Astrocyte of the spinal cord (primary cell): Measurements from ENCODE around the gene PRKAR2B.
A peak's percentile ranks its signal among the peaks of the same experiment; 100 is the strongest.
"Not testable (repeated sequence)": the region's sequence is repeated elsewhere in the genome, so short reads cannot be mapped to it uniquely, and the experiment has no call there.

Experiments used
- DNase-seq: peaks from one replicate; pipeline ENCODE4 v3.0.0; 2011; ENCODE audit warnings: low read depth, low spot score
- H3K4me3 ChIP-seq: 2 replicates; pipeline ENCODE4 v1.5.1; 2011; ENCODE audit warnings: low read depth, mild to moderate bottlenecking, low read length, moderate library complexity
- in situ Hi-C: cut with HindIII; loops from 2 replicates; pipeline ENCODE4 v1.10.0; 2017; ENCODE audit warnings: low sequenced_read_pairs
- TF ChIP-seq, protein P1 (sequence below): IDR thresholded peaks from 2 replicates; pipeline ENCODE4 v1.5.1; 2012; ENCODE audit warnings: low read depth, mild to moderate bottlenecking, low read length, inconsistent platforms

Gene PRKAR2B

DNA sequence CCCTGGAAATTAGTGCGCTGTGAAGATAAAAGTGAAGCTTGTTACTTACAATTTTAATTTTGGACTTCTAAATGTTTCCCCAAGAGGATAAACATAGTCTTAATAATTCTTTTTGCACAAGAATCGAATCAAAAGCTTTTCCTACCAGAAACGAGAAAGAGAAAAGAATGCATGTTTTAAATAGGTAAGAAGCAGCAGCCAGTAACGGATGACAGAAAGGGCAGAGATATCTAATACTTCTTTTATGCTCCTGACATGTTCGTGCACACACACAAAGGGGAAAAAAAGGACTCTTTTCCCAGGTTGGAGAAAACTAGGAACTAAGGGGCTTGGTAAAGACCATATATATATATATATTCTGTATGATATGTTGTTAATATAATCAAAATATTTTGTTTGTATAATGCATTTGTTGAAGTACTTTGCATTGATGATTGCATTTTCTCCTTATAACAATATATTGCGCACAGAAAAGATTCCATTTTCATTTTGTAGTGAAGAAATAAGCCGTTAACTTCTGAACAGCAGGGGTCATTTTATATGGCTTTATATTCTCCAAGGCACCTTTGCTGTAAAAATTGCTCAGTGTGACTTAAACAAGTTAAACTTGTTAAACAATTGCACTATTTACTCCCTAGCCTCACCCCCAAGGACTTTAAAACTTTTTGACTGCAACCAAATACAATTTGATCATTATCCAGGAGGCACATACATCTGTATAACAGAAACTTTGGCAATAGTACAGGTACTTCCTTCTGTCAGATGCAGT, 2.2 kb downstream of the PRKAR2B start:
- TF ChIP-seq, protein P1, sequence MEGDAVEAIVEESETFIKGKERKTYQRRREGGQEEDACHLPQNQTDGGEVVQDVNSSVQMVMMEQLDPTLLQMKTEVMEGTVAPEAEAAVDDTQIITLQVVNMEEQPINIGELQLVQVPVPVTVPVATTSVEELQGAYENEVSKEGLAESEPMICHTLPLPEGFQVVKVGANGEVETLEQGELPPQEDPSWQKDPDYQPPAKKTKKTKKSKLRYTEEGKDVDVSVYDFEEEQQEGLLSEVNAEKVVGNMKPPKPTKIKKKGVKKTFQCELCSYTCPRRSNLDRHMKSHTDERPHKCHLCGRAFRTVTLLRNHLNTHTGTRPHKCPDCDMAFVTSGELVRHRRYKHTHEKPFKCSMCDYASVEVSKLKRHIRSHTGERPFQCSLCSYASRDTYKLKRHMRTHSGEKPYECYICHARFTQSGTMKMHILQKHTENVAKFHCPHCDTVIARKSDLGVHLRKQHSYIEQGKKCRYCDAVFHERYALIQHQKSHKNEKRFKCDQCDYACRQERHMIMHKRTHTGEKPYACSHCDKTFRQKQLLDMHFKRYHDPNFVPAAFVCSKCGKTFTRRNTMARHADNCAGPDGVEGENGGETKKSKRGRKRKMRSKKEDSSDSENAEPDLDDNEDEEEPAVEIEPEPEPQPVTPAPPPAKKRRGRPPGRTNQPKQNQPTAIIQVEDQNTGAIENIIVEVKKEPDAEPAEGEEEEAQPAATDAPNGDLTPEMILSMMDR: no peak
- no peak overlapping the region for H3K4me3 ChIP-seq
- in situ Hi-C loops: no loop called here
- DNase-seq: no peak

DNA sequence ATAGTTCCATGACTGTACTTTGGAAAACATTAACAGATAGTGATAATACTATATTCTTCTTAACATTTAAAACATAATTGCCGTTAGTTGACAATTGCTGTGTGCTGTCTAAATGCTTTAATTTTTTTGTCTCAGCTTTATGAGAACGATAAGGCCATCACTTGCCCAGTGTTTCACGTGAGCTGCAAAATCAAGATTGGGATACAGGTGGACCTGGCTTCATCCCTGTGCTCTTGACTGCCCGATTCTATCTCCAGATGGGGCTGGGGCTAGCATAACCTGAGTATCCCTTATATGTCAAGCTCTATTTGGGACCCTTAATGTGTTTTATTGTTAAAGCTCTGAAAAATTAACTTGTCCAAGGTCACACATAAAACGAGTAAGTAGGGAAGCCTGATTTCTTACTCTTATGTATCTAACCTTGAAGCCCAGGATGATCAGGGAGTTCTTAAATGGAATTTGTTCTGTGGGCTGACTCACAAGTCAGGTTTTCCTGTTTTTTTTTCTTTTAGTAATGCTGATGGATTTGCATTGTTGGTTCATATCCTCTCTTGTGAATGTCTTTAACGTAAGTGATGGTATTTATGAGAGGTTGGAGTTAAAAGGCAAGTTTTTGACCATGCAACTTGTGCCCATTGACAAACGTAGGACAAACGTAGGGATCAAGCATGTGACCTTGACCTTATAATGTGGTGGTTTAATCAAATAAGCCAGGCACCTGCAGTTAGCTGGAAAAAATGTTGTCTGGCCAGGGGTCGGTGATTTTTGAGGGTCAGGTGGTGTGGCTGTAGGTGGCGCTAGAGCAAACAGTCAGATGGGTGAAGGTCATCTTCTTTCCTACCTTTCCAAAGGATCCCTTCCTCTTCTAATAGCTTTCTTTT, 3.6 kb downstream of the PRKAR2B start:
- in situ Hi-C loops: no loop called here
- peak; percentile 26 for DNase-seq
- TF ChIP-seq, protein P1: no peak
- no peak overlapping the region for H3K4me3 ChIP-seq

DNA sequence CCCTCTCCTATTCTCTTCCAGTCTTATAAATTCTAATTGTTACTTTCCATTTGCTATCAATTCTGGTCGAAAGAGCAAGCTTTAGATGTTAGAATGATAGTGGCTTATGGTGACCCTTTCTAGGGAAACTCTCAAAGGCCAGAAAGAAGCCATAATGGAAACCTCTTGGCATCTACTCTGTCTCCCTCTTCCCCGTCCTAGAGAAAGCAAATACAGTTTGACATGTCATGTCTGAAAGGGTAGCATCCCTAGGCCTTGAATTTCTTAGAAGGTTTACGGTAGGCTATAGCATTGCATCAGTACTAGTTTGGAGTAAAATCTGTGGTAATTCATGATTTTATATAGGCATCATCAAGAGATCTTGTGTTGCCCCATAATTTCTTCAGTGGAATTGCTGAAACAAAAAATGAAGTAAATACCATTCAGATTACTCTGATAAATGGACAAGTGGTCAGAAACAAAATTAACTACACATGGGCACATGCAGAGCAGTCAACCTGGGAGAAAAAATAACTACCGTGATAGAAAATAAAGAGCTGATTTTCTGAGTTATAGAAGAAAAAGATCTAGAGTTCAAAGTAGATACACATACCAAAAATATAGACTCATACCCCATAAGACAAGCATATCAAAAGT, 4.4 kb downstream of the PRKAR2B start:
- no peak for DNase-seq
- in situ Hi-C loops: no loop called here
- TF ChIP-seq, protein P1: no peak
- H3K4me3 ChIP-seq: no peak overlapping the region

DNA sequence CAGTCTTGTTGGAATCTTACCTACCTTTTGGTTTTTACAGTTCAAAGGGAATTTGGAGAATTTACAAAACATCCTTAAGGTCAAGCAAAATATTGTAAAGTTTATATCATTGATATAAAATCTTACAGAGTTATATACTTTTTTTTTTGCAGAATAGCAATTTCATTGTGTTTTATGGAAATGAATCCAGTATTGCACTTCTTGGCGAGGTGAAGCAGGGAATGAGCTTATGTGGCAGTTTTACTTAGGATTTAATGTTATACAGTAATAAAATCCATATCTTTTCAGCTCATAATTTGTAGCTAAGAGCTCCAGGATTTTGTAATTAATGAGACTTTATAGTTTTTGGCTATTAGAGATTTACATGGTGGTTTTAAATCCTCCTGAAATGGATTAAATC, 5.0 kb downstream of the PRKAR2B start:
- DNase-seq: no peak
- in situ Hi-C loops: no loop called here
- TF ChIP-seq, protein P1: no peak
- no peak overlapping the region for H3K4me3 ChIP-seq

DNA sequence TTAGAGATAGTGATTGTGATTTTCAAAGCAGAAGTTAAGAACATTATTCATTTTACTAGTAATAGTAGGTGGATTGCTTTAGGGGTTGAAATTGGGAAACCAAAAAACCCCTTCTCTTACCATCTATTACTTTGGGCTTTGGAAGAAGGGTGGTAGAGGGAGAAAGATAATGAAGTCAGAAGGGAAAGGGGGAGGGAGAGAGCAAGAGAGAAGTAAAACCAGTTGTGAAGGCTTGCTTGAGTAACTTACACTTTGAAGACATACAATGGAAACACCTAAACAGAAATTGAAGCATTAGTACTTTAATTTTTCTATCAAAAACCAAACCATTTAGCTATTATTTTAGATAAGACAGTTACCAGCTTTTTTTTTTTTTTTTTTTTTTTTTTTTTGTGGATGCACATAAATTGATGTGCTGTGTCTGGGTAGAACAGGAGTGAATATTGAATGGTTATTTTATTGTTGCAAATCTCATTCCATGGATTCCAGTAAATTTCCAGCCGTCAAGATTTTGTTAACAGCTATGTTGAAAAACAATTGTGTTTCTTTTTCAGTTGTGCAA, 5.5 kb downstream of the PRKAR2B start:
- TF ChIP-seq, protein P1: no peak
- no peak for DNase-seq
- in situ Hi-C loops: no loop called here
- no peak overlapping the region for H3K4me3 ChIP-seq

DNA sequence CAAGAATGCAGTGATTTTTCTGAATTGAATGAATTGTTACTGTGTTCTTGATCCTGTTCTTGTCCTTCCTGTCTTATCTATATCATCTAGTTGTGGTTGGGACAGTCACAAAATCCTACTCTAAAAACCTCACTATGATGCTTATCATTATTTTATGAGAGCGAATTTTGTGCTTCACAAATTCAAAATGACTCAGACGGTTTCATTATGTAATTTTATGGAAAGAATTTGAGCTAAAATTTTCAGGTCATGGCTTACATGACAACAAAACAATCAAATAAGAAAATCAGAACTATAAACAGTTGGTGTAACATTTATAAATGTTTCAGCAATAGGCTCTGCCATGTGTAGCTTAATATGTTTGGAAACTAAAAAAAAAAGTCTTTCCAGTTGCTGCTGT, 6.9 kb downstream of the PRKAR2B start:
- DNase-seq: no peak
- TF ChIP-seq, protein P1: no peak
- in situ Hi-C loops: no loop called here
- no peak overlapping the region for H3K4me3 ChIP-seq

DNA sequence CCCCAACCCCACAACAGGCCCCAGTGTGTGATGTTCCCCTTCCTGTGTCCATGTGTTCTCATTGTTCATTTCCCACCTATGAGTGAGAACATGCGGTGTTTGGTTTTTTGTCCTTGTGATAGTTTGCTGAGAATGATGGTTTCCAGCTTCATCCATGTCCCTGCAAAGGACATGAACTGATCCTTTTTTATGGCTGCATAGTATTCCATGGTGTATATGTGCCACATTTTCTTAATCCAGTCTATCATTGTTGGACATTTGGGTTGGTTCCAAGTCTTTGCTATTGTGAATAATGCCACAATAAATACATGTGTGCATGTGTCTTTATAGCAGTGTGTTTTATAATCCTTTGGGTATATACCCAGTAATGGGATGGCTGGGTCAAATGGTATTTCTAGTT, 10.5 kb downstream of the PRKAR2B start:
- H3K4me3 ChIP-seq, in situ Hi-C loops, DNase-seq: not testable (repeated sequence)

DNA sequence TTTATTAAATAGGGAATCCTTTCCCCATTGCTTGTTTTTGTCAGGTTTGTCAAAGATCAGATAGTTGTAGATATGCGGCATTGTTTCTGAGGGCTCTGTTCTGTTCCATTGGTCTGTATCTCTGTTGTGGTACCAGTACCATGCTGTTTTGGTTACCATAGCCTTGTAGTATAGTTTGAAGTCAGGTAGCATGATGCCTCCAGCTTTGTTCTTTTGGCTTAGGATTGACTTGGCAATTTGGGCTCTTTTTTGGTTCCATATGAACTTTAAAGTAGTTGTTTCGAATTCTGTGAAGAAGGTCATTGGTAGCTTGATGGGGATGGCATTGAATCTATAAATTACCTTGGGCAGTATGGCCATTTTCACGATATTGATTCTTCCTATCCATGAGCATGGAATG, 11.6 kb downstream of the PRKAR2B start:
- H3K4me3 ChIP-seq, DNase-seq, in situ Hi-C loops: not testable (repeated sequence)
